GM18951 (cell line): Measurements from ENCODE around the gene SDC1.

Experiments
- POLR2A ChIP-seq: IDR thresholded peaks from 4 replicates; pipeline ENCODE4 v1.6.1; 2011; ENCODE audit warnings: mild to moderate bottlenecking; ENCODE audit not compliant: insufficient read length, insufficient read depth; ENCODE audit errors: extremely low read depth
- in situ Hi-C: fragments of 300-500 bp; cut with MboI; formaldehyde crosslinking; loops from one replicate; pipeline ENCODE4 v1.12.0; 2022; ENCODE audit warnings: low sequenced_read_pairs, mixed read lengths, inconsistent platforms; ENCODE audit not compliant: unreplicated experiment

Gene SDC1

DNA sequence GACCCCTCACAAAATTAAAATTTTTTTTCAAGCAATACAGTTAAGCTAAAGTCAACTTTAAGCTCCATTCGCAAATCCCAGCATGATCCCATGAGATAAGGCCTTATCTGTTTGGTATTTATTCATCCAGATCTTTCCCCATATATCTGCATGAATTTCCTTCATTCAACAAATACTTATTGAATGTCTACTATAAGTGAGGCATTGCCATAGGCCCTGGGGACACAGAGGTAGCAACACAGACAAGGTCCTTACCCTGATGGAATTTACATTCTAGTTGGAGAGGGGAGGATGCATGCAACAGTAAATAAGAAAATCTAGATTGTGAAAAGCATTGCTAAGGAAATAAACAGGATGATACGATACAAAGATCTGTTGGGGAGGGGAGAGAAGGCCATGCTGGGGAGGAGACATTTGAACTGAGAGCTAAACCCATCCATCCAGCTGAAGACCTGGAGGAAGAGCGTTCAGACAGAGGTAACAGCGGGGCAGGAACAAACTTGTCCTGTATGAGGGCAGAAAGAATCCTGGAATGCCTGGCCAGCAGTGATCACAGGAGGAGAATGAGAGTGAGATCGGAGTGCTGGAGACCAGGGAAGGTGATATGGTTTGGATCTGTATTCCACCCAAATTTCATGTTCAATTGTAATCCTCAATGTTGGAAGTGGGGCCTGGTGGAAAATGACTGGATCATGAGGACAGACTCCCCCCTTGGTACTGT, 71.6 kb downstream of the SDC1 start:
- in situ Hi-C loops = no loop called here

DNA sequence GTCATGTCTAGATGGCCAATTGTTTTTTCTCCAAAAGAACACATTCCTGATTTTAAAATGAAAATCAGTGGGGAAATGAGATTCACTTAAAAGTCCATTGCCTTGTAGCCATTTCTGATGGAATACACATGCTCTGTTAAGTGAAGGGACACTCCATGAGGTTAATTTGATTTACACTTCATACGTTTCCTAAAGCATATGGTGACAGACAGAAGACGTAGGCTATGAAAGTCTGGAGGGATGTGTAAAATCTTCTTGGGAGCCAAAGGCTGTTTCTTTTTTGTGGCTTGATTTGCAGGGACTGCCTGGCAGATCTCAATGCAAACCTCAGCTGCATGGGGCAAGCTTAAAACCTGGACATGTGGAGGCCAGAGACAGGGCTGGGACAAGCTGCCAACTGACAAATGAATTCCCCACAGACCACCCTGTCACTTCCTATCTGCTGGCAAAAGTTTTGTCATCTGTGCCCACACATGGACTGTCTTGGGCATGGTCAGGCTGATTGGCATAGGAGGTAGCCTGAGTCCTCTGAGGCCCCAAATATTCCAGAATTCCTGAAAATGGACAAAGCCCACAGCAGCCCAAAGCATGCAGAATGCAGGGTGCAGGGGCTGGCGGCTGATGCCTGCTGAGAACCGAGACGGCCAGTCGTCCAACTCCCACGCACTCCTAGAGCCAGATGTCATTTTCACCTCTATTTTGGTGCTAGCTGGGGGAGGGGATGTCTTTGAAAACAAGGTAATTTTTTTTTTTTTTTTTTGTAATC, 73.9 kb downstream of the SDC1 start:
- TF ChIP-seq POLR2A = no peak
- in situ Hi-C loops = no loop called here

More for the DNA sequence above, 71.6 kb downstream of the SDC1 start:
- TF ChIP-seq POLR2A = no peak
